NCI-H1048 (cell line): ENCODE data around the gene CCDC184.

Experiments
- DNase-seq: peaks from one replicate; lab custom pipeline; 2025; lab: John Stamatoyannopoulos, UW

The CCDC184 gene

GRCh38 chr12:48179466-48179865 lies 4.0 kb upstream of the CCDC184 start:
- no peak for DNase-seq

GRCh38 chr12:48180424-48180823 lies 3.0 kb upstream of the CCDC184 start:
- DNase-seq, result no peak

- DNase-seq, result no peak
Measured at GRCh38 chr12:48180857-48181495, 2.5 kb upstream of the CCDC184 start.

DNA sequence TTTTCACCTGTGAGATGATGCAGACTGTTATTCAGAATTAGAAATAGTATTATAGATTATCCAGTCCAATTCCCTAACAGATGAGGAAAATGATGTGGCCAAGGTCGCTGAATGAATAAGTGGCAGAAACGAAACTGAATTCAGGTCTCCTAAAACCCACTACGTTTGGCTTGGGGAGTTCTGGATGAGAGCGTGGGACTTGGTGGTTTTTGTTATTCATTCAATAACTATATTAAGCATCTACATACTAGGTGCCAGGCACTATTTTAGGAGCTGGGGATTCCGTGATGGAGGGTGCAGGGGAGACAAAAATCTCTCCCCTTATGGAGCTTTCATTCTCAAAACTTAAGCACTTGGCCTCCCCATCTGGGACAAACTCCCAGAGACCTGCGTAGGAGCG lies 813 bp upstream of the CCDC184 start:
- no peak for DNase-seq

DNA sequence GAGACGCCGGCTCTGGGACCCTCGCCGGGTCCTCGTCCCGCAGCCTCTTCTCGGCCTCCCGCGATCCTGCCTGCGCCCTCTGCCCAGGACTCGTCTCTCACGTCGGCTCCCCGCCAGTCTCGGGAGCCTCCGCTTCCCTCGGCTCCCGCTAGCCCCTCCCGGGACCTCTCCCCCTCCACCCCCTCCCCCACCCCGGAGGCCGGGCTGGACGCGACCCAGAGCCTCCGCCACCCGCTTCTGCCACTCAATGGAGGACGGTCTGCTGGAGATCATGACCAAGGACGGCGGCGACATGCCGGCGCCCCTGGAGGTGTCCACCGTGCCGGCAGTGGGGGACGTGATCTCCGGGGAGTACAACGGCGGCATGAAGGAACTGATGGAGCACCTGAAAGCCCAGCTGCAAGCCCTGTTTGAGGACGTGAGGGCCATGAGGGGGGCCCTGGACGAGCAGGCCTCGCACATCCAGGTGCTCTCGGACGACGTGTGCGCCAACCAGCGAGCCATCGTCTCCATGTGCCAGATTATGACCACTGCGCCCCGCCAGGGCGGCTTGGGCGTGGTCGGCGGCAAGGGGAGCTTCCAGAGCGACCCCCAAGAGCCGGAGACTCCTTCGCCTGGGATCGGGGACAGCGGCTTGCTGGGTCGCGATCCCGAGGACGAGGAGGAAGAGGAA lies 568 bp downstream of the CCDC184 start:
- DNase-seq, result no peak

DNA sequence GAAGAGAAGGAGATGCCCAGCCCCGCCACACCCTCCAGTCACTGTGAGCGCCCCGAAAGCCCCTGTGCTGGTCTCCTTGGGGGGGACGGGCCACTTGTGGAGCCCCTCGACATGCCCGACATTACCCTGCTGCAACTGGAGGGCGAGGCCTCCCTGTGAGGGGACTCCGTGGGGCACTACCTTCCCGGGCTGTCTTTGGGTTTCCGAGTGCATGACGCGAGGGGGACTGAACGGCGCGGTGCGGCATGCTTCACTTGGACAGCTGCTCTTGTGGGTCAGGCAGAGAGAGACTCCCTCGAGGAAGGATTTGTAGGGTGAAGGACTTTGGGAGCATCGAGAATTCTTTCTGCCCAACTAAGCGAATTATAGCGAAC lies 1.1 kb downstream of the CCDC184 start:
- DNase-seq, result no peak

DNA sequence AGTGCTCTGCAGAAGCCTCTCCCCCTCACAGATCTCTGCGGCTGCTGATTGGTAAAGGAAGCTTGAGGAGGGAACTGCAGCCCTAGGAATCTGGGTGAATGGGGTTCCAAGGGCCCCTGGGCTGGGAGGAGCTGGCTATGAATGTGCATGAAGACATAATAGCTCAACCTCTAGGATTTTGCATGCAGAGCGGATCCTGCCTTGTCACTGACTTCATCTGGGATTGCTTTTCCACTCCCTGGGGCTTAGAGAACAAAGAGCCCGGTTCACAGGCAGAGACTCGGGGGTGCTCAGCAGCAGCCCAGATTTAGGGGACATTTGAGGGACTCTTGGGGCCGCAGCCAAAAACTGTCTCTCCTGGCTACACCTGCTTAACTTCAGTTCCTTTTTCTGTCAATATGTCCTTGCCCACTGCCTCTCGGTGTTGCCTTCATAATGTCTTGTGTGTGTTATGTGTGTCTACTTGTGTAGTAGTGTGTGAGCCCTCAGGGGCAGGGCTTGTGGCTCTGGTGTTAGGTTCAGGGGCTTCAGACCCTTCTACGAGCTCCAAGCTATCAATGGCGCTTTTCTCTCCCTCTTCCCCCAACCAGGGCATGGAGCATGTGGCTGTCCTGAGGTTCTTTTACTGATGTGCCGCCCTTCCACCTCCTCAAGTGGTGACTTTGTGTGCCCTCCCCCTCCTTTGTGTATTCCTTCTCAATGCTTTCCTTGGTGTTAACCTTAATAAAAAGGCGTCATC lies 1.9 kb downstream of the CCDC184 start:
- no peak for DNase-seq

DNA sequence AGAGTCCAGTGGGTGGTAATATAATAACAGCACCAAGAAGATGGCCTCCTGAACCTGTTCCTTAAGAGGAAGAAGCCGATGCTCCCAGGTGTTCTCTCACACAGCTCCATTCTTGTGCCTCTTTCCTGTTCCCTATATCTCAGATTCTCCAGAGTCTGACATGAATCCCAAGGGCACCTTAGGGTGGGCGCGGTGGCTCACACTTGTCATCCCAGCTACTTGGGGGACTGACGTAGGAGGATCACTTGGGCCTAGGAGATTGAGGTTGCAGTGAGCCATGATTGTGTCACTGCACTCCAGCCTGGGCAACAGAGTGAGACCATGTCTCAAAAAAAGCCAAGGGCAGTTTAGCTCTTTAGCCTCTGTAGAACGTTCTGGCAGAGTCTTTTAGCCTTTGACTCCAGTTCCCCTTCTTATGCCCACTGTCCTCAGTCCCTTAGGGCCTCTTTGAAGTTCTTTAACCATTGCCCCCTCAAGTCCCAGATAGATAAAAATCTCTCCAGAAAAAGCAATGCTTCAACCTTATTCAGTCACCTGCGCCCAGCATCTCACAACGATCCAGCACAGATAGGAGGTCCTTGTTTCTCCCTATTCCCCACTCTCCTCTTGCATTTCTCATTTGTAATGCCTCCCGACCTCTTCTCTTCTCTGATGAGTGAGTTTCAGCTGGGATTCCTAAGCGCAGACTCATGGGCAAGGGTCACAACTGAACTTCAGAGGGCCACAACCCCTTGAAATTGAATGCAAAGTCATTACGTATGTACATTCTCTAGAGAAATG lies 4.7 kb downstream of the CCDC184 start:
- DNase-seq, result no peak

GRCh38 chr12:48189331-48190125 lies 6.1 kb downstream of the CCDC184 start:
- peak; percentile 33 for DNase-seq

GRCh38 chr12:48191096-48191495 lies 7.7 kb downstream of the CCDC184 start:
- DNase-seq, result no peak

GRCh38 chr12:48192861-48193260 lies 9.4 kb downstream of the CCDC184 start:
- no peak for DNase-seq

GRCh38 chr12:48193623-48194022 lies 10.2 kb downstream of the CCDC184 start:
- no peak for DNase-seq

DNA sequence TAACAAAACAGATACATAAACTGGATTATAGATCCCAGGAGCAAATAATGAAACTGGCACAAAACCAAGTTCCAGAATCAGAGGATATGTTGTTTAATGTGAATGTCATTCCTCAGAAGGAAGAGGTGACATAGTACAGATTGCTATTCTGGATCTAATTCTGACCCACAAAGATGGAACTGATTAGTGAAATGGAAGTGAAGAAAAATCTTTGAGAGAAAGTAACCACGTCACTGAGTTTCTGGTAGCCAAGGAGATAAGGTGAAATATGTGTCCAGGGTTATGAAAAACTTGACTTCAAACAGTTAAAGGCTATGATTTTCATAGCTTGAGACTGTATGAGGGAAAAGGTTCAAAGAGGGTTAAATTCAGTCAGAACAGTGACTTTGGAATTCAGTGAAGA lies 11.4 kb downstream of the CCDC184 start:
- no peak for DNase-seq

GRCh38 chr12:48197549-48197970 lies 14.1 kb downstream of the CCDC184 start:
- no peak for DNase-seq

DNA sequence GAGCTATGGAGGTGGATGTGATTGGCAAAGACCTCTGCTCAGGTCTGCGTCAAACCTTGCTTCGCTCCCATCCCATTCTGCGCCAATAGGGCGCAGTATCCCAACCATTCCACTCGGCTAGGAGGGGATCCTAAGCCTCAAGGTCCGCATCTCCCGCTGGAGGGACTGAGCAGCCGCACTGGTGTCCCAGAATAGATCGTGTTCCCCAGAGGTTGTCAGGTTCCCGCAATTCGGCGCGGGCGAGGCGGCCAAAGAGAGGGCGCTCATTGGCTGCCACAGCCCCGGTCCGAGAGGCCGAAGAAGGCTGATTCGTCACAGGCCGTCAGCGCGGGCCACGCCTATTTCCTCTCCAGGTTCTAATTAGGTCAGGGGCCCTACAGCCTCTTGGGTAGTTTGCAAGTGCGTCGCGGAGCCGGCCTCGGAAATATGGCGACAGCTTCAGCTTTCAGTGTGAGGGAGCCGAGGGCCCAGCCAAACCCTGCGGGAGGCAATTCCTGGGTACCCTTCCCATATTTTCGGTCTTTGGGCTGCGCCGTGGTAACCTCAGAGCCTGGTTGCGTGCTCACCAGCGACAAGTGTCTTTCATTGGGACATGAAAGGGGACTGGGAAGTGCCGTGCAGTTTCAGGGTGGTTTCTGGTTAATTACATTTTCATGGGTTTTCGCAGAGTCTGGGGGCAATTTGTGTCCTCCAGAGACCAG lies 14.7 kb downstream of the CCDC184 start:
- peak; percentile 89 for DNase-seq

DNA sequence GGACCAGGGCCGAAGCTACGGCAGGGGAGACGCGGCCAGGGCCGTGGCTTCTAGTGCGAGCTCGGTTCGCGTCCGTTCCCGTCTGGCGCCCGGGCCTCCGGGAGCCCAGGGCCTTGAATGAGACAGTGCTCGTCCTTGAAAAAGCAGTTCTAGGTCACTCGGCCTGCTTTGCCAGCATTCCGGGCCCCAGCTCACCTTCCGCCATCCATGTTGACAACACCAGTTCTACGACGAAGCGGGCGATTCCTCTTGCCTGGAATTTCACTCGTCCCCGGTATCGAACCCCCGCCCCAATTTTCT lies 15.2 kb downstream of the CCDC184 start:
- no peak for DNase-seq

DNA sequence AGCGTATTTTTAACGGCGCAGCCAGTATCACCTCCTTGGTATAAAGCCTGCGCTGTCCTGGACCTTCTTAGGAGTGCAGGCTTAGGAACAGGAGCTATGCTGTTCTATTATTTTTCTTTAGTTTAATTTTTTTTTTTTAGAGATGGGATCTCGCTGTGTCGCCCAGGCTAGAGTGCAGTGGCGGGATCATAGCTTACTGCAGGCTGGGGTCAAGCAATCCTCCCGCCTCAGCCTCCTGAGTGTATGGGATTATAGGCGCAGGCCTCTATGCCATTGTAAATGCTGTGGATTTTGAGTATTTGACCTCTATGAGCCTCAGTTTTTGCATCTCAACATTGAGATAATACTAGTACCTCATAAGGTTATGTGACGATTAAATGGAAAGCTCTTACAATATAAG lies 15.5 kb downstream of the CCDC184 start:
- DNase-seq, result no peak

- DNase-seq, result no peak
Measured at GRCh38 chr12:48199774-48200221, 16.4 kb downstream of the CCDC184 start.

DNA sequence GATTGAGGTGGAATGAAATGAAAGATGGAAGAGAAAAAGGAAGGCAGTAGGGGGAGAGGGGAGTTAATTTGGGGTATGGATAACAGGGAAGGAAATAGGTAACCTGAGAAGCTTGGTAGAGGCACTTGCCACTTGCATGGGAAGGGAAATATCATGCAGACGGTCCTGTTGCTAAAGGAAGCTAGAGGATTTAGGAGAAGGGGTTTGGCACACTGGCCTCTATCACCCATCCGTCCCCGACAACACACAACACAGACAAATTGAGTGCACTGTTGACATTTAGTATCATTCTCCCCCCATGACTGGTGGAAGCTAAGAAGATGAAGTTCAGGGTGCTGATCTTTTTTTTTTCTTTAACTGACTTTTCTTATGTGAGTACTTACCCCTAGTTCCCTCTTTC lies 17.6 kb downstream of the CCDC184 start:
- no peak for DNase-seq

DNA sequence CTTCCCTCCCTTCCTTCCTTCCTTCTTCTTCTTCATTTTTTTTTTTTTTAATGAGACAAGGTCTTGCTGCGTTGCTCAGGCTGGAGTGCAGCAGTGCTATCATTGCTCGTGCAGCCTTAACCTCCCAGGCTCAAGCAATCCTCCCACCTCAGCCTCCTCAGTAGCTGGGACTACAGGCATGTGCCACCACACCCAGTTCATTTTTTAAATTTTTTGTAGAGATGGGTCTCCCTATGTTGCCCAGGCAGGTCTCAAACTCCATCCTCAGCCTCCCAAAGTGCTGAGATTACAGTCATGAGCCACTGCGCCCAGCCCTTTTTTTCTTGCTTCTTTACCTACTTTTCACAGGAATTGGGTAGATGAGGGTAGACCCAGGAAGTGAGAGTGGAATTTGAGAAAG lies 18.1 kb downstream of the CCDC184 start:
- DNase-seq, result no peak

GRCh38 chr12:48202766-48203165 lies 19.3 kb downstream of the CCDC184 start:
- no peak for DNase-seq
